OCI-LY3 (cell line): ENCODE results near the gene VPS26C.

Experiments used
- CTCF ChIP-seq: fragments of 200-600, 300-600 bp; sonication (generic); IDR thresholded peaks from 2 replicates; pipeline ENCODE4 v1.5.1; 2014; ENCODE audit warnings: antibody characterized with exemption, low read length, low read depth
- EZH2phosphoT487 ChIP-seq: fragments of 200-600 bp; shearing (Covaris generic); IDR thresholded peaks from 2 replicates; pipeline ENCODE4 v1.6.1; 2018; ENCODE audit warnings: antibody characterized with exemption, mixed run types, low read depth

GRCh38 chr21:37278199-37278598, 11.1 kb upstream of the VPS26C start:
- TF ChIP-seq CTCF, result no peak
- TF ChIP-seq EZH2phosphoT487, result no peak
